Skeletal muscle tissue (tissue), 4 donors: ENCODE data around the gene SLC39A9. TPM values are rescaled to one million over a fixed set of nuclear protein-coding genes. Genes with fewer than 3 reads are reported as not detected.
"Not testable (repeated sequence)": the region's sequence is repeated elsewhere in the genome, so short reads cannot be mapped to it uniquely, and the experiment has no call there.

ENCODE experiments used
- H3K27ac ChIP-seq: one replicate; pipeline ENCODE4 v1.7.0; 2013; ENCODE audit warnings: mild to moderate bottlenecking, low read depth, low read length, inconsistent platforms
- H3K27me3 ChIP-seq, 3 donors: one replicate each; pipeline ENCODE4 v1.7.0; 2013; ENCODE audit warnings: low read length in 3 of 3; ENCODE audit not compliant: control insufficient read depth in 3 of 3, insufficient read depth in 3 of 3
- H3K36me3 ChIP-seq, 3 donors: one replicate each; pipeline ENCODE4 v1.7.0; 2013; ENCODE audit warnings: low read length in 3 of 3; ENCODE audit not compliant: control insufficient read depth in 3 of 3, insufficient read depth in 3 of 3
- H3K4me1 ChIP-seq, 3 donors: one replicate each; pipeline ENCODE4 v1.7.0; 2013; ENCODE audit warnings: low read length in 3 of 3, mild to moderate bottlenecking in 3 of 3; ENCODE audit not compliant: control insufficient read depth in 3 of 3, insufficient read depth in 3 of 3
- H3K4me3 ChIP-seq, 3 donors: one replicate each; pipeline ENCODE4 v1.7.0; 2013; ENCODE audit warnings: low read length in 3 of 3
- H3K9ac ChIP-seq, 3 donors: one replicate each; pipeline ENCODE4 v1.7.0; 2013; ENCODE audit warnings: low read length in 3 of 3, mild to moderate bottlenecking in 3 of 3, moderate library complexity in 2 of 3, low read depth in 1 of 3
- H3K9me3 ChIP-seq, 3 donors: one replicate each; pipeline ENCODE4 v1.7.0; 2013; ENCODE audit warnings: low read length in 3 of 3; ENCODE audit not compliant: control insufficient read depth in 3 of 3
- total RNA-seq: library from RNA; depleted of rRNA; stranded (reverse); fragments of >200 nt; gene quantifications from one replicate; pipeline ENCODE4 v1.2.3, GENCODE V29; 2014
- donor health status: Osteomylitis.

SLC39A9 gene
- total RNA-seq, 1 donor from 2014 or later = 52.7 TPM

GRCh38 chr14:69489495-69489894 lies 91.0 kb downstream of the SLC39A9 start:
- Histone ChIP-seq H3K4me1 (peaks cover 5 to 10% (median 8%) of the 10 kb centered on the region in 3 donors), H3K27me3 (peaks cover 6 to 21% (median 10%) of the 10 kb centered on the region in 3 donors), H3K9ac (no peak overlapping the region), H3K36me3 (no peaks in the 10 kb centered on the region), H3K4me3 (no peak overlapping the region), H3K9me3 (no peaks in the 10 kb centered on the region), H3K27ac (no peak overlapping the region)

- no peaks in the 10 kb centered on the region for H3K36me3 ChIP-seq
- peaks cover 0 to 5% (median 3%) of the 10 kb centered on the region in 3 donors for H3K4me1 ChIP-seq
- no peak overlapping the region for H3K4me3 ChIP-seq
- H3K9ac ChIP-seq = no peak overlapping the region
- H3K27ac ChIP-seq = no peak overlapping the region
- H3K9me3 ChIP-seq = no peaks in the 10 kb centered on the region
- H3K27me3 ChIP-seq = peaks cover 3 to 15% (median 3%) of the 10 kb centered on the region in 3 donors
These were observed 91.9 kb downstream of the SLC39A9 start for GRCh38 chr14:69490219-69490918.

GRCh38 chr14:69491193-69491592 lies 92.7 kb downstream of the SLC39A9 start:
- Histone ChIP-seq H3K4me3 (no peak overlapping the region), H3K4me1 (peaks cover 0 to 5% (median 3%) of the 10 kb centered on the region in 3 donors), H3K36me3 (no peaks in the 10 kb centered on the region), H3K27ac (no peak overlapping the region), H3K9ac (no peak overlapping the region), H3K27me3 (peaks cover 0 to 10% (median 0%) of the 10 kb centered on the region in 3 donors), H3K9me3 (no peaks in the 10 kb centered on the region)

DNA sequence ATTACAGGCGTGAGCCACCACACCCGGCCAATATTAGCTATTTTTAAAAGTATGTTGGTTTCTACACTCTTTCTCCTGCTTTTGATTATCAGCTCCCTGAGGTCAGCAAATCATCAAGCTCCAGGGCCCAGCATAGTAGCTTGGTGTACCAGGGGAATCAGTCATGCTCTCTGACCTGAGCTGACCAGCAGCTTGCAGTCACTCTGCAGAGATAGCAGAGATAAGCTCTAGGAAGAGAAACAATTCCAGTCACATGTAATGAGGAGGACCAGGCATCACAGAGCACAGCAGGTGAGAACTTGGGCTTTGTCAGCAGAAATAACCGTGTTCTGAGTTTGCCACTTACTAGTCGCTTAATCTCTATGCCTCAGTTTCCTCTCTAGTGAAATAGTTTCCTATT lies 94.5 kb downstream of the SLC39A9 start:
- Histone ChIP-seq H3K36me3 (no peaks in the 10 kb centered on the region), H3K27ac (no peak overlapping the region), H3K27me3 (peaks cover 0 to 2% (median 0%) of the 10 kb centered on the region in 3 donors), H3K4me1 (peaks cover 0 to 5% (median 3%) of the 10 kb centered on the region in 3 donors), H3K9me3 (no peaks in the 10 kb centered on the region), H3K9ac (no peak overlapping the region), H3K4me3 (no peak overlapping the region)

DNA sequence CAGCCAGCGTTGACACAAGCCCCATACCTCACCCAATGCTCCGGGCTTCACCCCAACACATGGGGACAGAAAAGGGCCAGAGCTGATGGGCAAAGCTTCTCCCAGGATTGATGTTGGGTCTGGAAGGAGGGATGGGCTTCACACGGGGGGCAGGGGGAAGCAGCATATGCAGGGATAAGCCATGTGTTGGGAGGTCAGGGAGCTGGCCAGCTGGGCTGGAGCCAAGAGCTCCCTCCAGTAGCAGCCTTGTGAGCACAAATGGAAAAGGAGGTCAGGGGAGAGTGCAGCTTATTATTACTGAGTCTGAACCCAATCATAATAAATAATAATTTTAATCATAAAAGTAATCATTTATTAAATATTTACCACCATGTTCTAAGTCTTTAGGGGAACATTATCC lies 95.3 kb downstream of the SLC39A9 start:
- Histone ChIP-seq H3K4me1 (peaks cover 0 to 5% (median 5%) of the 10 kb centered on the region in 3 donors), H3K9ac (no peak overlapping the region), H3K36me3 (no peaks in the 10 kb centered on the region), H3K27ac (no peak overlapping the region), H3K27me3 (peaks cover 0 to 2% (median 0%) of the 10 kb centered on the region in 3 donors), H3K9me3 (no peaks in the 10 kb centered on the region), H3K4me3 (no peak overlapping the region)

DNA sequence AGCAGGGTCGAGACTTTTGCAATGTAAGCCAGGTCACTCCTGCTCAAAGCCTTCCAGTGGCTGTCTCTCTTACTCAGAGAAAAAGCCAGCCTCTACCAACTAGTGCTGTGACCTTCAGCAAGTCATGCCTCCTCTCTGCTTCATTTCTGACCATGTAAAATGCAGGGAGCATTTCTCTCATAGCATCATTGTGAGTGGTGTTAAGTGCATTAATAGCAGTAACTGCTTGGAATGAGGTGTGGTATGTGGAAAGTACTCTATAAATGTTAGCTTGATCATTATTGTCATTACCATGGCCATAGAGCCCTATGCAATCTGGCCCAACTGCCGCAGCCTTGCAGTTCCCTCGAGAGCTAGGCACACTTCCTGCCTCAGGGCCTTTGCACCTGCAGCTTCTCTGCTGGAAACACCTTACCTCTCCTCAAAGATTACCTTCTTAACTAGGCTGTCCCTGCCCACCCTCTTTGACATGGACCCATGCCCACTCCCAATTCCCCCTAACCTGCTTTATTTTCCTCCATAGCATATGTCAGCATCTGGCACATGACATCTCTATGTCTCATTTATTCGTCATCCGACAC lies 96.9 kb downstream of the SLC39A9 start:
- Histone ChIP-seq H3K27me3 (peaks cover 0 to 2% (median 0%) of the 10 kb centered on the region in 3 donors), H3K4me1 (peaks cover 5 to 21% (median 5%) of the 10 kb centered on the region in 3 donors), H3K27ac (no peak overlapping the region), H3K4me3 (no peak overlapping the region), H3K9me3 (no peaks in the 10 kb centered on the region), H3K9ac (no peak overlapping the region), H3K36me3 (no peaks in the 10 kb centered on the region)

DNA sequence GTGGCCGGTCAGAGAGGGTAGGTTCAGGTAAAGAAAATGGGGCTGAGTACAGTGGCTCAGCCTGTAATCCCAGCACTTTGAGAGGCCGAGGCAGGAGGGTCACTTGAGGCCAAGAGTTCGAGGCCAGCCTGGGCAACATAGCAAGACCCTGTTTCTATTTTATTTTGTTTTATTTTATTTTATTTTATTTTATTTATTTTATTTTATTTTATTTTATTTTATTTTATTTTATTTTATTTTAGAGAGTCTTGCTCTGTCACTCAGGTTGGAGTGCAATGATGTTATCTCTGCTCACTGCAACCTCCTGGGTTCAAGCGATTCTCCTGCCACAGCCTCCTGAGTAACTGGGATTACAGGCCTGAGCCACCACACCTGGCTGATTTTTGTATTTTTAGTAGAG lies 99.4 kb downstream of the SLC39A9 start:
- H3K4me1 ChIP-seq = peaks cover 14 to 42% (median 24%) of the 10 kb centered on the region in 3 donors
- not testable (repeated sequence) for H3K36me3 ChIP-seq, H3K9me3 ChIP-seq, H3K27me3 ChIP-seq, H3K4me3 ChIP-seq, H3K27ac ChIP-seq, H3K9ac ChIP-seq

GRCh38 chr14:69498286-69498685 lies 99.8 kb downstream of the SLC39A9 start:
- not testable (repeated sequence) for H3K27ac ChIP-seq, H3K27me3 ChIP-seq, H3K9ac ChIP-seq, H3K4me3 ChIP-seq, H3K9me3 ChIP-seq, H3K36me3 ChIP-seq
- H3K4me1 ChIP-seq = peaks cover 14 to 44% (median 24%) of the 10 kb centered on the region in 3 donors

DNA sequence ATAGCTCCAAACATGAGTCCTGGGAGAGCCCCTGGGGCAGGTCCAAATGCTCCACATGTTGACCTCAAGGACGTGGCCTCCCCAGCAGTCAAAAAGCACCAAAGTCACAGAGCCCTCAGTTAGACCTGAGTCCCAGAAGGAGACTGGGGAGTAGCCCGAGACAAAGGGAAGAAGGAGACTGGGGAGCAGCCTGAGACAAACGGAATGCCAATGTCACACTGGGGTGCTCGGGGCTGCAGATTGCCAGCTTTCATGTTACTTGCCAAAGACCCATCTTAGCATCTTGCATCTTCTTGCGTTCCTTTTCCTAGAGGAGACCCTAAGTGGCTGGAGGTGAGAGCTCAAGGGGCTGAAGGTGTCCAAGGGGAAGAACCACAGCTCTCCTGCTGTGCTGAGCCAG lies 100.9 kb downstream of the SLC39A9 start:
- Histone ChIP-seq H3K9me3 (no peaks in the 10 kb centered on the region), H3K27me3 (peaks cover 0 to 2% (median 0%) of the 10 kb centered on the region in 3 donors), H3K9ac (no peak overlapping the region), H3K36me3 (no peaks in the 10 kb centered on the region), H3K27ac (no peak overlapping the region), H3K4me3 (no peak overlapping the region), H3K4me1 (peaks cover 14 to 44% (median 24%) of the 10 kb centered on the region in 3 donors)

DNA sequence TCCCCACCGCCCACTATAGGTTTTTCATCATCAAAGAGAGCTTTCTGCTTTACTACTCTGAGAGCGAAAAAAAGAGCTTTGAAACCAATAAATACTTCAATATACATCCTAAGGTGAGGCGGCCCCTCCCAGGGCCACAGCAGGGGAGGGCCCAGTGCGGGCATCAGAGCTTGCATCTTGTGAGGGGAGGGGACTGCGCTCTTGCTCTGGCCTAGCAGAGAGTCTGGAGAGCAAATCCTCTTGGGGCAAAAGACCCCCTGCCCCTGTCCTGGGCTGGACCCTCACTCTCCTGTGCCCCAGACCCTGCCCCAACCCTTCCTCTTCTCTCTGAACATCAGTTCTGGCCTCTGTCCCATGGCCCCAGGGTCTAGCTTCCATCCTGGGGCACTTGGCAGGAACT lies 101.6 kb downstream of the SLC39A9 start:
- no peaks in the 10 kb centered on the region for H3K9me3 ChIP-seq
- H3K9ac ChIP-seq = no peak overlapping the region
- peaks cover 0 to 2% (median 0%) of the 10 kb centered on the region in 3 donors for H3K27me3 ChIP-seq
- no peaks in the 10 kb centered on the region for H3K36me3 ChIP-seq
- no peak overlapping the region for H3K27ac ChIP-seq
- peaks cover 14 to 44% (median 24%) of the 10 kb centered on the region in 3 donors for H3K4me1 ChIP-seq
- no peak overlapping the region for H3K4me3 ChIP-seq
